GM12891 (cell line): Measurements from ENCODE around the gene NHS.

ENCODE experiments used
- DNase-seq: peaks from one replicate; pipeline ENCODE4 v3.0.0; 2011; ENCODE audit warnings: low spot score; ENCODE audit not compliant: insufficient read length
- FAIRE-seq: peaks from 2 replicates; lab custom pipeline; 2011; peaks lifted over from hg19 to GRCh38; lab: Jason Lieb, UNC
- PAX5 ChIP-seq: IDR thresholded peaks from 2 replicates; pipeline ENCODE4 v1.6.1; 2011; ENCODE audit warnings: low read length, moderate library complexity, mild to moderate bottlenecking; ENCODE audit not compliant: insufficient read depth, severe bottlenecking
- POLR2A ChIP-seq: IDR thresholded peaks from 2 replicates; pipeline ENCODE4 v1.6.1; 2011; ENCODE audit warnings: low read depth, low read length, control low read depth
- POLR2AphosphoS5 ChIP-seq: IDR thresholded peaks from 2 replicates; pipeline ENCODE4 v1.6.1; 2011; ENCODE audit warnings: low read depth, low read length, control low read depth
- POU2F2 ChIP-seq: IDR thresholded peaks from 2 replicates; pipeline ENCODE4 v1.6.1; 2011; ENCODE audit warnings: low read depth, mild to moderate bottlenecking, control low read depth, low read length, moderate library complexity
- SPI1 ChIP-seq: IDR thresholded peaks from 2 replicates; pipeline ENCODE4 v1.6.1; 2011; ENCODE audit warnings: low read depth, low read length, control low read depth
- TAF1 ChIP-seq: IDR thresholded peaks from 2 replicates; pipeline ENCODE4 v1.6.1; 2011; ENCODE audit warnings: low read depth, low read length, control low read depth

Gene NHS

DNA sequence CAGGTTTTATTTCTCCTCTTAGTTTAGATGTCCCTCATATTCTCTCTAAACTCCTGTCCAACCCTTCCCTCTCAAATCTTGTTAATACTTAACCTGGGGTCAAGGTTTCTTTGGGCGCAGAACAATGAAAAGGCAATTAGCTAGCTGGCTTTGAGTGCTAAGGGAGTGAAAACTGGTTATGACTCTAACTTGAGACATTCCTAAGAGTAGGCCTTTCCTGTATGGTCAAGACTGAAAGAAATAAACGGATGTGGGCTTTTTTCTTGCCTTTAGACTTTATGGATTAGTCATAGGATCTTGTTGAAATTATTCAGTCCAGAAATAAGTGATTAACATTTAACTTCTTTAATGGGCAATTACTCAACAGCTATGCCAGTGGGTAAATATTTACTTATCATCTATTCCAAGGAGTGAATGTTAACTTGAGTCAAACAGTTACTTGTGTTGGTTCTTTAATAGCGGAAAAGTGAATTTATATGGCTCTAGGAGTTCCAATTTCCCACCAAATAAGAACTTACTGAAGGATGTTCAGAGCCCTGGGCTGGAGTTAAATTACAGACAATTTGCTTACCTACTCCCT is 220.5 kb downstream of the NHS start:
- no peak for TF ChIP-seq SPI1
- TF ChIP-seq POLR2AphosphoS5: no peak
- TF ChIP-seq TAF1: no peak
- TF ChIP-seq POLR2A: no peak
- TF ChIP-seq PAX5: no peak
- no peak for TF ChIP-seq POU2F2
- no peak for DNase-seq
- no peak for FAIRE-seq

DNA sequence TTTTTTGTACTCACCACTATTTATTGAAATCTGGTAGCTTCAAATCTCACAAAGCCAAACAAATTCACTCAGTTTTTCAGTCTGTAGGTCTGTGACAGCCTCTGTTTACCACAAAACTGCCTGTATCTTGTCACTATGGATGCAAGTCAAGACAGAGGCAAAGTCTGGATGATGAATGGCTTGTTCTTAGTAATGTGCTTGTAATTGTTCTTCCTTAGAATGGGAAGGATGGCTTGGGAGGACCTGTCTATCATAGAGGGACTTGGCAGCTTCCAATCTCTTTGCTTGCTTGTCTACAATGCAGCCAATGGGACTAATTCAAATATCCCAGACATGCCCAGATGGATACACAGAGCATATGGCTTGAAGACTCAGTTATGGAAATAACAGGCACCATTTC is 221.1 kb downstream of the NHS start:
- DNase-seq: no peak
- TF ChIP-seq SPI1 (no peak), TAF1 (no peak)

DNA sequence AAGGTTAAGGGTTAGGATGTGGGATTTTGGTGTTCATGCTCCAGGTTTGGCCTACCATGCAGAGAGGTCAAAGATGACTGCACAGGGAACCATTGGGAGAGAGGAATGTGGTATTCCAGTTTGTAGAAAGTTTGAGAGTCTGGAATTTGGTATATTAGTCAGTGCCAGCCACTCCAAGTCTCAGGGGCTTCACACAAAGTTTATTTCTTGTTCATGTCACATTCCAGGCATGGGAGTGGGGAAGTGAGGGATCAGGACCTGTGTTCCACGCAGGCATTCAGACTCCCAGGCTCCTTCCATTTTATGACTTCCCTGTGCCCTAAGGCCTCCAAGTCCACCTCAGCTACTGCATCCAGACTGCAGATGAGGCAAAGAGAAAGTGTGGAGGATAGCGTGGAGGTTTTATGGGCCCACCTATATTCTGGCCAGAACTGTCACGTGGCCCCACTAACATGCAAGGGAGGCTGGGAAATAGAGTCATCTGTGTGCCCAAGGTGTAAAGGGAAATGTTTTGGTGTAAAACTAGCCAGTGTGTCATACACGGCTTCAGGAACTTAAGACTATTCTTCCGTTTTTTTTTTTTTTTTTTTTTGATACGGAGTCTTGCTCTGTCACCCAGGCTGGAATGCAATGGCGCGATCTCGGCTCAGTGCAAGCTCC is 221.7 kb downstream of the NHS start:
- no peak for FAIRE-seq
- no peak for DNase-seq
- TF ChIP-seq POU2F2: no peak
- TF ChIP-seq POLR2AphosphoS5: no peak
- TF ChIP-seq POLR2A: no peak
- no peak for TF ChIP-seq TAF1
- no peak for TF ChIP-seq SPI1
- TF ChIP-seq PAX5: no peak

More for the DNA sequence above, 221.1 kb downstream of the NHS start:
- no peak for FAIRE-seq

DNA sequence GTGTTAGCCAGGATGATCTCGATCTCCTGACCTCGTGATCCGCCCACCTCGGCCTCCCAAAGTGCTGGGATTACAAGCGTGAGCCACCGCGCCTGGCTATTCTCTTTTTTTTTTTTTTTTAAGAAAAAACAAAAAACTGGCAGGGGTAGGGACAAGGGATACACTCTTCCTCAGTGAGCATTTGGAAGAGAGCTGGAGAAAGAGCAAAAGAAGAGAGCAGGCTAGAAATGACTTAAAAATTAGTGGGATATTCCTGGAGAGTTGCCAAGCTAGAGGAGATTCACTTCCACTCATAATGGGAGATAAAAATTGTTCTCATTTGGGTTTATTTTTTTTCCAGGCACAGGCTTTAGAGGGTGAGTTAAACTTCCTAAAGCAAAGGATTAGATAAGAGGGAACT is 222.3 kb downstream of the NHS start:
- DNase-seq (no peak), FAIRE-seq (no peak)
- TF ChIP-seq PAX5: no peak
- no peak for TF ChIP-seq POLR2AphosphoS5
- no peak for TF ChIP-seq TAF1
- TF ChIP-seq SPI1: no peak
- no peak for TF ChIP-seq POLR2A

DNA sequence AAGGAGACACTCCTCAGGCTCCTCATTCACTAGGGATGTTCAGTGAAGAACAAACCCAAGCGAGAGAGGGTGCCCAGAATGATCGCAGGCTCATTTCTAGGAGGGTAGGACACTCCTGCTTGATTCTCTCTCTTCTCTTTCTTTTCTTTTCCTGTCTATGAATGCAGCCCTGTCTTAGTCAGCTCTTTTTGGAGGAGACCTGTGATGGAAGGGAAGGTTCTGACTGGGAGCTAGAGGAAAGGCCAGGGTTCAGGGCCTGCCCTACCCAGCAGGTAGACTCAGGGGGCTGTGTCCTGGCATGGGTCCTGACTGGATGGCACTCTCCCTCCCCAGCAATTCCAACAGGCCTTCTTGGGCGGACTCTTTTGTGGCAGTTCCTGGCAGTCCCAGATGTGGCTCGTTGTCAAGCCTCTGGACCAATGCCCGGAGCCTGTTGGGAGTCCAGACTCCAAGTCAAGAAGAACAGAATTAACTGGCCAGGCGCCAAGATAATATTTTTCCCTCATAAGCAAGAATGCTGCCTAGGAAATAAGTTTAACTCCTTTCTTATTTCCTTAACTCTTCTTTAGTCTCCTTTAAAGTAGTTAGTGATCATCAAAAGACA is 222.9 kb downstream of the NHS start:
- no peak for DNase-seq
- TF ChIP-seq TAF1 (no peak), POLR2AphosphoS5 (no peak), SPI1 (no peak), PAX5 (no peak), POLR2A (no peak), POU2F2 (no peak)
- no peak for FAIRE-seq

DNA sequence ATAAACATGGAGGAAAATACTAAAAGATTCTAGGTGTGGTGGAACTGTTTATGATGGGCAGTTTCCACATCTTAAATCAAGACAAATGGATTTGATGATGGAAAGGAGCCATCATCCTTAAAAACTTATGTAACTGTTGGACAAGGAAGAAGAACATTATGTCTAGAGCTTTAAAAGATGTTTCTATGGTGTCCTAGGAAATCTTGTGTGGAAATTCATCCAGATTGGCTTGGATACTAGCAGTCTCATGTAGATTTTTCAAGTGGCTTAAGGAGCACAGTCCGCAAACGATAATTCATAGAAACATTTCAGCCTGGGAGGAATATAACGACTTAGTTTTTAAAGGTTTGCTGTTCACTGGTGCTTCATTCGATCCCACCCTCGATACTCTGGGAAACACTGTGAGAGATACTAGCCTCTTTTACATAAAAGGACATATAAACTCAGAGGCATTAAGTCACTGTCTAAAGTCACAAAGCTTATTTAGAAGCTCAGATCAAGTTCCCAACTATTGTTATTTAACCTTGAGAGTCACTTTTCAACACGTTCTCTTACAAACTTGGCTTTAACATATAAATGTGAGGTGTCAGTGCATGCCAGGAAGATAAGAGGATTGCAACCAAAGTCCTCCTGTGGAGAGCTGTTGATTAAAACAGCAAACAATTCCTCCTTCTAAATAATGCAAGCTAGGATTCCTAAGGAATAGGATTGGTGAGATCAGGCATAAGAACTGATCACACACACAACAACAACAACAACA is 226.6 kb downstream of the NHS start:
- DNase-seq (no peak), FAIRE-seq (no peak)
- TF ChIP-seq SPI1: no peak
- no peak for TF ChIP-seq PAX5
- no peak for TF ChIP-seq POU2F2
- no peak for TF ChIP-seq POLR2AphosphoS5
- TF ChIP-seq POLR2A: no peak
- TF ChIP-seq TAF1: no peak

DNA sequence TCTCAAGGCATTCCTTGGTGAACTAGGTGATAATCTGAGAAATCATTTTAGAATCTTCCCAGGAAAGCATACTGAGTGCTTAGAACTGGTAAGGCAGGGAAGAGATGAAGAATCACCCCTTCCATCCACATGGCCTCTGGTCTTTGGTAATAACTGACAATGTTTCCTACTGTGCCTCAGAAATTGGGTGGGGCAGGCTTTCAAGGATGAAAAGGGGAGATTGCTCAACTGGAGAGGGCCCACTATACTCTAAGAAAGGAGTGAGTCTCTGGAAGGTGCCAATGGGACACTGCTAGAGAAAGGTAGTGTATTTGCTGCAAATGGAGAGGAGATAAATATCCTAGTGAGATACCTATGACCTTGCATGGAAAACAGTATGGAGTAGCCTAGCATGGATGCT is 227.2 kb downstream of the NHS start:
- DNase-seq (no peak), FAIRE-seq (no peak)
- TF ChIP-seq SPI1 (no peak), POLR2A (no peak), POU2F2 (no peak), POLR2AphosphoS5 (no peak), TAF1 (no peak), PAX5 (no peak)

DNA sequence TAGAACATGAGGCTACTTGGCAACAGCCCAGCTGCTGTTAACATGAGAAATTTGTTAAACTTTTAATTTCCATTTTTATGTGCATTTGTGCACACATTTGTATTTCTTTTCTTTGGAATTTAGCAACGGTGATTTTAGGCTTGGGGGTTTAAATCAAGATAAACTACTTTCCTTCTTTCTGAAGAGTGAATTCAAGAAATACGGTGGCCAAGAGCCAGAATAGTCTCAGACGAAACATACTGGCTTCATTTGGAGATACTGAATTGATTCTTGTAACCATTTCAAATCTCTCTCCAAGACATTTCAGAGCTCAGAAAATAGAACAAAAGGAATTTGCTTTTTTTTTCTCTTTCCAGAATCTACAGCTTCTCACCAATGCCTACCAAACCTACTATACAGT is 228.2 kb downstream of the NHS start:
- DNase-seq: no peak
- no peak for TF ChIP-seq POLR2A
- no peak for TF ChIP-seq POU2F2
- TF ChIP-seq TAF1: no peak
- no peak for FAIRE-seq

DNA sequence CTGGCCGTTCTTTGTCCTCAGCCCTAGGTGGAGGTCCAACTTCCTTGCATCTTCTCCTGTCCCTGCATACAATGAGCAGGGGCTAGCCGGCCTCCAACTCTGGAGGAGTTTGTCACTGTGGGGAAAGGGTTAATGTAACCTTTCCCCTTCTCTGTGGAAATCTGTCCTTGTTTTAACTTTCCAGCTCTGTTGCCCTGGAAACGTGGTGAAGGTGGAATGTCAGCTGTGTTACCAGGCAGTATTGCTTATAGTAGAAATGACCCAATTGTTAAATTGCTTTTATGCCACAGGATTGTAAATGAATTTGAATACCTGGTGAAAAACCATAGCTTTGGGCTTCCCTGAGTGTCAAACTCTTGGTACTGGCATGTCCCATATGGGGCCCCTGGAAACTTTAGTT is 230.7 kb downstream of the NHS start:
- TF ChIP-seq TAF1: no peak
- TF ChIP-seq SPI1: no peak
- no peak for TF ChIP-seq POLR2A
- no peak for TF ChIP-seq PAX5
- TF ChIP-seq POLR2AphosphoS5: no peak
- TF ChIP-seq POU2F2: no peak
- FAIRE-seq (no peak), DNase-seq (no peak)
